NCI-H524 (cell line): ENCODE results near the gene PRMT5.

Experiments
- DNase-seq, 2 experiments: peaks; one replicate each; lab custom pipeline; 2025; lab: John Stamatoyannopoulos, UW

The PRMT5 gene

DNA sequence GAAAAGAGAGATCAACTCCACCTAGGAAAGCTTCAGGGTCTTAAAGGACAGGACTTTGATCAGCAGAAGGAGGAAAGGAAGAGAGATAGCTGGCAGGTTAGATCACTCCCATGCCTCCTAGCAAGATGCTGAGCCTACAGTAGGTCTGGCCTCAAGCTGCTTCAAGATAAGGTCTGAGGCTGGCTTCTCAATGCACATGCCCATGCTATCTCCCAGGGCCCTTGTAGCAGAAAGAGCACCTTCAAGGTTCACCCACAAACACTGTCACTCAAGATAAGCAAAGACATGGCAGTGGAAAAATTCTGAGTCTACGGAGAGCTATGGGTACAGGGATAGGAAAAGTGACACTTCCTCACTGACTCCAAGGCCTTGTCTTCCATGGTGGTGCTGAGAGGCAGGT, 31.8 kb downstream of the PRMT5 start:
- DNase-seq = no peak

DNA sequence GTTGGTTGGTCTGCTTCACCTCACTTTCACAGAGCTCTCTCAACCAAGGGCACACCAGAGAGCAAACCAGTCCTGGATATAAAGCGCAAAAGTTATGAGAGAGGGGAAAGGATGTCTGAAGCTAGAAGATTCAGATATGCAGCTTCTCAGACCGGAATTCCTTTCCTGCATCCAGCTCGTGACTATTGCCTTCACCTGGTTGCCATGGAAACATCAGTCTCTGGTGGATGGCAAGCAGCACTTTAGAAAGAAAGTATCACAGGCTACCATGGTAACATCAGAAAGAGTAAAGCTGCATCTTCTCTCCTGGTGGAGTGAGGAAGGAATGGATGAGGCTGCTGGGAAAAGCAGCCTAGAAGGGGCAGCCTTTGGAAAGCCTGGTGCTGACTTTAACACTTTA, 32.4 kb downstream of the PRMT5 start:
- no peak for DNase-seq

DNA sequence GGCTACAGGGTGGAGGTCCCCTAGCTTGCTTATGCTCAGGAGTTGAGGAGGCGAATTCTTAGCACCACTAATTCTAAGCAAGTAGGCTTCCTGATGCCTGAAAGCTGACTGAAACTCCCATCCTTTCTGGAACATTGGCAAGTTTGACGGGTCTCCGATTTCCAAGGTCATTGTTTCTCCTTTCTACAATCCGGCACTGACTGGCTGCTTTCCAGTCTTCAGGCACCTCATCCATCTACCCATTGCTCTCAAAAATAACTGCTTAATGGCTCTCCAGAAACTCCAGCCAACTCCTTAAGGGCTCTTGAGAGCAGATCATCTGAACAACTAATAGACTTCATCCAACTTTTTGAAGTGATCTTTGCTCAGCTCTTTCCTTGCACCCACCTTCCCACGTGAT, 32.8 kb downstream of the PRMT5 start:
- DNase-seq = no peak

DNA sequence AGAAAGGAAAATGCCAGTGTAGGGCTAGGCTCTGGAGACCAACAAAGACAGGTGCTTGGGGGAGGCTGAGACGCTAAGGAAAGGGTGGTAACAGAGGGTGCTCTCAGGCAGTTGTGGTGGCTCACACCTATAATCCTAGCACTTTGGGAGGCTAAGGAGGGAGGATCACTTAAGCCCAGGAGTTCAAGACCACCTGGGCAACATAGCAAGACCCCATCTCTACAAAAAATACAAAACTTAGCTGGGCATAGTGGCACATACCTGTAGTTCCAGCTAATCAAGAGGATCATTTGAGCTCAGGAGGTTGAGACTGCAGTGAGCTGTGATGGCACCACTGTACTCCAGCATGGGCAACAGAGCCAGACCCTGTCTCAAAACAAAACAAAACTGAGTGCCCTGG, 33.8 kb downstream of the PRMT5 start:
- no peak for DNase-seq

DNA sequence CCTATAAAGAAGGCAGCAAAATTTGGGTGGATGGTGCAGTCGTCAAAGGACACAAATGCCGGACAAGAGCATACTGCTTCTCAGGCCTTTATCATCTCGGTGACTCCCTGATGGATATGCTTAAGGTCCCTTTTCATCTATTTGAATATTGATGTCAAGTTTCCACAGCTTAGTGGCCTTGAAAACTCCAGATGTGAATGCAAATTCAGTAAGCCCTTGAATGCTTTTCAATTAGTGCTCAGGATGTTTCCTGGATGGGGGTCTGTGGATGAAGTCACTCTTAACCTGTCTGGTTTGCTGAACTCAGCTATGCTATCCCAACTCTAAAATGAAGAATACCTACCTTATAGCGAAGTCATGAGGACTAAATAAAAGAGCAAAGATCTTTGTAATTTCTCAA, 35.5 kb downstream of the PRMT5 start:
- DNase-seq = no peak

DNA sequence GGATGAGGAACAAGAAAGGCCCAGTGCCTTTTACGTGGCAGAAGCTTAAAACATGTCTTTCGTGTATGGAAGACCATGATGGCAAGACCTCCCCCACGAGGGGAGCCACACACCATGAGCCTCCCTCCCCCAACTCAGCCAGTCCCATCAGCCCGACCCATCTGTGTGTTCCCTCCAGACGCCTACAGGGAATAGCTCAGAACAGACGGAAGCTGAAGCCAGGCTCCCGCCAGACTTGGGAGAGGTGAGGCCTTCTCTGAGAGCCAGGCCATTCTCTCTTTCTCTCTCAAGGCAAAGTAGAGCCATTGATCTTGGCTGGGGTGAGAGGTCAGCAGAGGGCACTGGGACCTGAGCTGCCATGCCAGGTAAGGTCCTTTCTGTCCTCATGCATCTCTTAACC, 36.7 kb downstream of the PRMT5 start:
- no peak for DNase-seq

DNA sequence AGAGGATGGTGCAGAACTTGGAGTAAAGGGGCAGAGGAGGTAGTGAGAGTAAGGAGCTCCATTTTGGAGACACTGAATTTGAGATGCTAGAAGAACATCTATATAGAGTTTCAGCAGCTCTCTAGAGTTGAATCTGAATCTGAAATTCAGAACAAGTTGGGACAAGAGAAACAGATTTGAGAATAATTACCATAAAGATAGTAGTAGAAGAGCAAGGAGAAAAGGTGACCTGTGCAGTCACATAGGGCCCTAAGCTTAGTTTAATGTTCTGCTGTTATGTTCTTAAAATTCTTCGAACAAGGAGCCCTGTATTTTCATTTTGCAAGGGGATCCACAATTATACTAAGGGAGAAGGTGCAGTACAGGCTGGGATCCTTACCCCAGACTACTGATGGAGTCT, 38.8 kb downstream of the PRMT5 start:
- no peak for DNase-seq

DNA sequence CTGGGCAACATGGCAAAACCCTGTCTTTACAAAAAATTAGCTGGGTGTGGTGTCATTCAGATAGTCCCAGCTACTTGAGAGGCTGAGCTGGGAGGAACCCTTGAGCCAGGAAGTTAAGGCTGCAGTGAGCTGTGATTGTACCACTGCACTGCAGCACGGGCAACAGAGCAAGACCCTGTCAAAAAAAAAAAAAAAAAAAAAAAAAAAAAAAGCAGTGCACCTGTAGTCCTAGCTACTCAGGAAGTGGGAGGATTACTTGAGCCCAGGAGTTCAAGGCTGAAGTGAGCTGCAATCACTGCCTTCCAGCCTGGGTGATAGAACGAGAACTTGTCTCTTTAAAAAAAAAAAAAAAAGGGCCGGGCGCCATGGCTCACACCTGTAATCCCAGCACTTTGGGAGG, 40.5 kb downstream of the PRMT5 start:
- no peak for DNase-seq

DNA sequence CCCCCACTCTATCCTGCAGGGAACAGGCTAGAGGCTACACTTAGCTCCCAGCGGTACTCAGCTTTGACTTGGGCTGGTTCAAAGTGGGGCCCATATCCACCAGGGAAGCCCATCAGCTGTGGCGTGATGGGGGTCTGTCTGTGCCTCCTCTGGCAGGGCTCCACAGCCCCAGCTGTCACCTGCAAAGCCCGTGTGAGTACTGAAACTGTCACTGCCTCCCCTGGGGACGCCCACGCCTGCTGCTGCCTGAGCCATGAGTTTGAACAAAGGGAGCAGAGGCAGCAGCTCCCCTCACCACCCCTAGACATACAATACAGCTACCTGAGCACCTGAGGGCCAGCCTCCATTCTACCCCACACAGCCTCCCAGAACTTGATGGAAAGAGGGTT, 41.2 kb downstream of the PRMT5 start:
- DNase-seq = peak; percentile 74 to 93

DNA sequence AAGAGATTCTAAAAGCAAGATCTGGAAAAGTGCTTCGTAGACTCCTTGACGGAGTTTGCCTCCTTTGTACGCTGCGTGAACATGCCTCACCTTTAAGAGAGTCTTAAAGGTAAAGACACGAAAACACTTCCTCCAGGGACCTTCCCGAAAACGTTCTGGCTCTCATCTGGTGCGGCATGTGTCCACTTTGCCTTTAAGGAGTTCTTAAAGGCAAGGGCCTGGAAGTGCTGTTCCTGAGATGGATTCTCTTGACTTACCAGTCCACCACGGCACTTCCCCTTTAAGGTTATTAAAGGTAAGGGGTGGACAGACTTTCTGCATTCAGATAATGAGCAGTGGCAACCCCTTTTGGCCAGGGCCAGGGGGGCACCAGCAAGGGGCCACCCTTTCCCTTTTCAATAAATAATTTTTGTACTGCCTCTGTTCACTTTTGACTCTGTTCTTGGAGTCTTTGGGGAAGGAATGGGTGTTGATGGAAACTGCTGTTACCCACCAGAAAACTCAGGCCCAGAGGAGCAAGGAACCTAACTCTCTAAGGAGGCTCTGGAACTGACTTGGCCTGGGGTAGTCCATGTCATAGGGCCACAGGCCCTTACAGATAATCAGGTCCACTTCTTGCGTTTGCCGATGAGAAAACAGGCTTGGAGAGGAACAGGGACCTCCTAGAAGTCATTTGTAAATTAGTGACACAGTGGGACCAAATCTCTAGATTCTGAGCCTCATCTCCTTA, 41.8 kb downstream of the PRMT5 start:
- peak; percentile 99 to 100 for DNase-seq

DNA sequence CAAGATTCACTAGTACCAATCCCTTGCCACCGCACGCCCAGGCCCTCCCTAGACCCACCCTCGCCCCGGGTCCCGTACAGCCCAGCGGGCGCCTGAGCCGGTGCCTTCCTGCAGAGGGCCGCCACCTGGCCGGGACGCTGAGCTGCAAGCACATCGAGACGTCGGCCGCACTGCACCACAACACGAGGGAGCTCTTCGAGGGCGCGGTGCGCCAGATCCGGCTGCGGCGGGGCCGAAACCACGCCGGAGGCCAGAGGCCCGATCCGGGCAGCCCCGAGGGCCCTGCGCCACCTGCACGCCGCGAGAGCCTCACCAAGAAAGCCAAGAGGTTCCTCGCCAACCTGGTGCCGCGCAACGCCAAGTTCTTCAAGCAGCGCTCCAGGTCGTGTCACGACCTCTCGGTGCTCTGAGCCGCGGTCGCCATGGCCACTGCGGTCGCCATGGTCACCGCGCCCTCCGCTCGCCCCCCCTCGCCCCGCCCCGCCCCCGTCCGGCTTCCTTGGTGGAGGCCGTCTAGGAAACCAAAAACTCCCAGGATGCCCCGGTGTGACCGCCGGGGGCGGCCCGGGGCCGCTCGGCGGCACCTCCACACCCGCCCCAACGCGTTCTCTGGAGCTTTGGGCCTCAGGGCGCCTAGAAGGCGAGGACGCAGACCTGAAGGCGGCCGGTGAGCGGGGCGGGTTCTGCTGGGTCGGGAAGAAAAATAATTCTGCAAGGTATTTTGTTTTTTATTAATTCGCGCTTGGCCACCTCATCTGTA, 42.5 kb downstream of the PRMT5 start:
- DNase-seq = peak; percentile 82 to 88

DNA sequence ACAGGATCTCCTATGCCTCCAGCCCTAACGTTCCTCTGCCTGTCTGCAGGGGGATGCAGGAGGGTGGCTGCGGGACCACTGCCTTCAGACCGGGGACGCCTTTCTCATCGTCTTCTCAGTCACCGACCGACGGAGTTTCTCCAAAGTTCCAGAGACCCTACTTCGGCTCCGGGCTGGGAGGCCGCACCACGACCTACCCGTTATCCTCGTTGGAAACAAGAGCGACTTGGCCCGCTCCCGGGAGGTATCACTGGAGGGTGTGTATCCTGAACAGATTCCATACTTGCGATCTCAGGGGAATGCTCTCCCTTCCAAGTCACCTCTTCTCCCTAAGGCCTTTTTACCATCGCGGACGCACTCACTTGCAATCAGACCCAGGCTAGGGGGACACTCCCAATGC, 43.2 kb downstream of the PRMT5 start:
- no peak for DNase-seq

DNA sequence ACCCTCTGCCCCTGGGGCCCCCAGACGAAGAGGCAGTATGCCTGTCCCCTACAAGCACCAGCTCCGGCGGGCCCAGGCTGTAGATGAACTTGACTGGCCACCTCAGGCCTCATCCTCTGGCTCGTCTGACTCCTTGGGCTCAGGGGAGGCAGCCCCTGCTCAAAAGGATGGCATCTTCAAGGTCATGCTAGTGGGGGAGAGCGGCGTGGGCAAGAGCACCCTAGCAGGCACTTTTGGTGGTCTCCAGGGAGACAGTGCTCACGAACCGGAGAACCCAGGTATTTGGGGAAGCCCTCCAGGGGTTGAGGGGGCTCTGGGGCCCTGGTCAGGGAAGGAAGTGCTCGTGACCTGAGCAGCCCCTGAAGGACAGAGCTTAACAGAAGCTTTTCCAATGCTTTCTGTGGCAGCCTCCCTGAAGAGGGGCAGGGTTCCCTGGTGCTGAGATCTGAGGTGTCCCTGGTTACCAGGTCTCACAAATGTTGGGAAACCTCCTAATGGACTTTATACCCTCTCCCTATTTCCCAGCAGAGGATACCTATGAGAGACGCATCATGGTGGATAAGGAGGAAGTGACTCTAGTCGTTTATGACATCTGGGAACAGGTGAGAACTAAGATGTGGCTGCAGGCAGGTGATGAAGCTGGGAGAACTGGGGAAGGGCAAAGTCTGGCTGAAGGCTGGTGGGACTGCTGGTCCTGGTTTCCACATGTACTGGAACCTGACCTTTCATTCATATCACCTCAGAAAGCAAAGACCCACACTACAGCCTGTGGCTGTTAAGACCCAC, 44.2 kb downstream of the PRMT5 start:
- no peak for DNase-seq

DNA sequence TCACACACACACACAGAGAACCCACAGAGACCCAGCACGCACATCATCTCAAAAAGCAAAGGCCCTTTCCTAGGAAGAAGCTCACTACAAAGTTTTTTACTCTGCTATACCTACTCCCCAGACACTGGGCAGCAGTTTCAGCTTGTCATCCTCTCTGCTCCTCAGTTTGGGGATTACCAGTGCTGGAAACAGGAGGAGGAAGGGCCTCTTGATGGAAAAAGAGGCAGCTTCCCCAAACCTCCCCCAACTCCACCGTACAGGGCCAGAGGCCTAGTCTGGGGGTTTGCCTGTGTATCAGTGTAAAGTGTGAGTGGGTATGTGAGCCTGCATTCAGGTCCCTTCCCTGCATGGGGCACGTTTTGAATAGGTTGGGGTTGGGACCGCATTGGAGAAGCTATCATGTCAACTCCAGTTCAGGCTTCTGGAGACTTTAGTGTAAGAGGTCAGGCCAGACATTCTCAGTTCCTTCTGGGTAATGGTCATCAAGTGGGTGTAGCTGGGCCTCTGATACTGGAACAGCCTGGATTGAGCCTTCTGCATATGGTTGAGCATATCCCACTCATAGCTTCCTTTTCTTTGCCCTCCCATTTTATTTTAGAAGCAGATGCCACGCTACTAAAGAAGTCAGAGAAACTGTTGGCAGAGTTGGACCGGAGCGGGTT, 45.0 kb downstream of the PRMT5 start:
- DNase-seq = no peak

DNA sequence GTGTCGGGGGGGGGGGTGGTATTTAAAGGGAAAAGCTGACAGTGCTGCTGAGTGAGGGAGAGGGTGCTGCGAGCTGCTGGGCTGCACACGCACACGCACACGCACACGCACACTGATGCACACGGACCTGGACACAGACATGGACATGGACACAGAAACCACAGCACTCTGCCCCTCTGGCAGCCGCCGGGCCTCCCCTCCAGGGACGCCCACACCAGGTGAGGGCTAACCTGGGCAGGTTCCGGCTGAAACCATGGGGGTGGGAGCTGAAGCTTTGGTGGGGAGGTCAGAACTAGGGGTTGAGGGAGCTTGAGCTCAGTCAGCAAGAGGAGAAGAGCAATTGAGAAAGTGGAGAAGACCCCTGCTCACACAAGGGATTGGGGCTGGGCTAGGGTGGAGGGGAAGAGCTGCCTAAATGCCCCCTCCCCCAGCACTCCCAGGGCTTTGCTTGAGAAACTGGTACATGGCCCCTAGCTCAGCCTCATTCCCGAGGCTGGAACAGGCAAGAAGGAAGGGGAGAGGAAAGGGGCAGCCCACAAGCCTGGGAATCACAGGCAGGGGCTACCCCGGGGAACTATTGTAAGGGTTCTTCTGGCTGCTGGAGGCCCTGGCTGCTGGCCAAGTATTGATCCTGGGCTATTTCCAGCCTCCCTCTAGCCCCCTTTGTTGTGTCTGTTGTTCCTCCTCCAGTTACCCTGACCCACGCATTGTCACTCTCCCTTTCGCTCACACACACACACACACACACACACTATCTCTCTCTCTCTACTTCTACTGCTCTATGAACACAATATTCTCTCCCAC, 45.8 kb downstream of the PRMT5 start, which contains the start of gene REM2:
Gene REM2 (plus strand): TSS at position 50 of the 804 bp plus-strand sequence. CDS start 66 bp downstream, at position 116.
- DNase-seq = no peak

DNA sequence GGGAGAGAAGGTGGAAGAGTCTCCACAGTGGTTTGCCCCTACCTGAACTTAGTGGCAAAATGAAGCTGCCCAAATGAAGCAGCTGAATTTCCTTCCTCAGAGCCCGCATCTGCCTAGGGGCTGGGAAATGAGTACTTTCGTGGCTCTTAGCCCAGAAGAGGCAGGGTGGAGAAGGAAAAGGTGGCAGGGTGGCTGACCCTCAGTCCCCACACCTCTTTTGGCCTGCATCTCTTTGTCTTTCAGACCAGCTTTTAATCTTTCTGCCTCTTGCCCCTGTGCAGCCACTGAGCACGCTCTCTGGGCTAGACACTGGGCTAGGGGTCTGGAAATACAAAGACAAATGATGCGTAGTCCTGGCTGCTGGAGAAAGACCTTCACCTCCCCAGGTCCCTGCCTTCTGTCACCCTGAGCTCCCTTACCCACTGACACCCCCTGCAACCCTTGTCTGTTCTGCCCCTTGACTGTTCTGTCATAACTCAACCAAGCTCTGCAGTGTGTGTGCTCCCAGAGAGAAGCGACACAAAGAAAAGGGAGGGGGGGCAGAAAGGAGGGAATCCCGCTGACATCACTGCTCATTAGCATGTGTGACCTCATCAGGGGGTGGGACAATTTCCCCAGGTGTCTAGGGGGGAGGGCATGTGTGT, 46.5 kb downstream of the PRMT5 start:
- no peak for DNase-seq

DNA sequence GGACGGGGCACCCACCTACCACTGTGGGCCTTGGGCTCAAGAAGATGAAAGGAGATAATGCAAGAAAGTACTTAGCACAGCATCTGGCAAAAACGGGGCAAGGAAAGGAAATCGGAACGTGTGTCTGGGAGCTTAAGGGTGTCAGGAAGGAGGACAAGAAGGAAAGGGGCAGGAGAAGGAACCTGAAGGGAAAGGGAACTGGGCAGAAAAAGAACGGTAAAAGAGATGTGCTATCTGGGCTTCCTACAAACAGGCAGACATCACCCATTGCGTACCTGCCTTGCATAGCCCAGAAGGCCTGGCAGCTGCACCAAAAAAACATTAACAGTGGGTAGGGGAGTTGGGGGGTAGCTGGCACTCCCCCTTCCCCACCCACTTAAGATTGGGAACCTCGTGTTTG, 47.1 kb downstream of the PRMT5 start:
- DNase-seq = no peak

DNA sequence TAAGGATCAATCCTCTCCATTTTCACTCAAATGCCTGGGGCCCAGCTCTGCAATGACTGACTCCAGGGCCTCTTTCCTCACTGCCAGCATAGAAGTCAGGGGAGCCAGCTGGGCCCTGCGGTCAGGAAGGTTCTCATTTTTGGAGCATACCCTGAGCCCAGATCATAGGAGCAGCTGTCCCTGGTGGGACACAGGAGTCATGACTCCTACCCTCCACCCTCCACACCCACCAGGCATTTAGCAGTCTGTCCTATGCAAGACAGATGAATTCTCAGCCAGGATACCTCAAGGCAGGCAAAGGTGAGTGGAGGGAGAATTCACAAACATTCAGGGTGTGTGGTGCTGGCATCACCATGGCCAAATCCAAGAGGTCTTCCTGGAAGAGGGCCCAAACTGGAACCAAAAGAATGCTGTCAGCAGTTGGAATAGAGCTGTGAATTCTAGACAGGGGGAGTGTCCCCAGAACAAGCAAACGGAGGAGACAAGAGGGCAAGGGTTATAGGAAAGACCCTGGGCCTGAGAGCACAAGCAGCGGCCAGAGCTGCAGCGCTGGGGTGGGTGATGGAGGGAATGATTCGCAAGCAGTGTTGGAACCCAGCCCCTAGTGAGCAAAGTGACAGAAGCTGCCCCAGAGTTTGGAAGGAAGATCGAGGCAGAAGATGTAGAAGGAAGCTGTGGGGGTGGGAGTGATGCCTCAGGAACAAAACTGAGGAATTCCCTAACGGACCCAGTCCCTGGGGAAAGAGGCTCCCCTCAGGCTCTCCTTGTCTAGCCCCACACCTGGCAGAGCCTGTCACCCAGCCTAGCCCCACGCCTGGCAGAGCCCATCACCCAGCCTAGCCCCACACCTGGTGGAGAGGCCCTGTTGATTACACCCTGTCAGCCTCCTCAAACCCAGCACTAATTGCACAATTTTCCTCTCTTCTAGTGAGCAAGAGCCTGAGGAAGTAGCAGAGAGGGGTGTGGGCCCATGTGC, 50.6 kb downstream of the PRMT5 start:
- DNase-seq = no peak

DNA sequence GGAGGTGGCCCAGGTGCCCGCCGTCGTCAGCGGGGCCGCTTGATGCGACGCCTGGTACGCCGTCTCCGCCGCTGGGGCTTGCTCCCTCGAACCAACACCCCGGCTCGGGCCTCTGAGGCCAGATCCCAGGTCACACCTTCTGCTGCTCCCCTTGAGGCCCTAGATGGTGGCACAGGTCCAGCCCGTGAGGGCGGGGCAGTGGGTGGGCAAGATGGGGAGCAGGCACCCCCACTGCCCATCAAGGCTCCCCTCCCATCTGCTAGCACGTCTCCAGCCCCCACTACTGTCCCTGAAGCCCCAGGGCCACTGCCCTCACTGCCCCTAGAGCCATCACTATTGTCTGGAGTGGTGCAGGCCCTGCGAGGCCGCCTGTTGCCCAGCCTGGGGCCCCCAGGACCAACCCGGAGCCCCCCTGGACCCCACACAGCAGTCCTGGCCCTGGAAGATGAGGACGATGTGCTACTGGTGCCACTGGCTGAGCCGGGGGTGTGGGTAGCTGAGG, 52.1 kb downstream of the PRMT5 start:
- DNase-seq = no peak
